AG10803 (cell line): ENCODE measurements around the gene ATP6AP1.
A peak's percentile ranks its signal among the peaks of the same experiment; 100 is the strongest.

Source experiments
- DNase-seq: peaks from one replicate; pipeline ENCODE4 v3.0.0; 2010; ENCODE audit warnings: low read depth
- H3K4me3 ChIP-seq: 2 replicates; pipeline ENCODE4 v1.5.1; 2011; ENCODE audit warnings: mild to moderate bottlenecking, low read length, control low read depth
- CTCF ChIP-seq: conservative IDR thresholded peaks from 2 replicates; pipeline ENCODE4 v1.5.1; 2011; ENCODE audit warnings: mild to moderate bottlenecking, low read length, control low read depth, inconsistent platforms

Gene ATP6AP1

DNA sequence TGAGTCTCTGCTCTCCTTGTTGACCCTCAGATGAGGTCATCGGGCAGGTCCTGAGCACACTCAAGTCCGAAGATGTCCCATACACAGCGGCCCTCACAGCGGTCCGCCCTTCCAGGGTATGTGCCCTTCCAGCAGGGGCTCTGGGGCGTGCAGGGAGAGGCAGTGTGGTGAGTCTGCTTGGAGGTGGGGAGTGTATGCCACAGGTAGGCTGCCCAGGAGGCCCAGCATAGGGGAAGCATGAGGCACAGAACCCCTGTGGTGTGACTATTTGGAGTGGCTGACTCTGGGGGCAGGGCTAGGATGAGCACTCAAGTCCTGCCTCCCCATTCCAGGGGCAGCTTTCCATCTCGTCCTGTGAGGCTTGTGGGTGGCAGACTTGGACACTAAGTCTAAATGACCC lies 5.1 kb downstream of the ATP6AP1 start:
- DNase-seq: no peak
- no peak for TF ChIP-seq CTCF
- H3K4me3 ChIP-seq: no peak overlapping the region

- no peak for DNase-seq
- no peak for TF ChIP-seq CTCF
- H3K4me3 ChIP-seq: no peak overlapping the region
Observed at GRCh38 chrX:154434394-154435168, 6.1 kb downstream of the ATP6AP1 start.

- H3K4me3 ChIP-seq: no peak overlapping the region
- no peak for TF ChIP-seq CTCF
- no peak for DNase-seq
Observed at GRCh38 chrX:154435171-154435733, 6.8 kb downstream of the ATP6AP1 start.

DNA sequence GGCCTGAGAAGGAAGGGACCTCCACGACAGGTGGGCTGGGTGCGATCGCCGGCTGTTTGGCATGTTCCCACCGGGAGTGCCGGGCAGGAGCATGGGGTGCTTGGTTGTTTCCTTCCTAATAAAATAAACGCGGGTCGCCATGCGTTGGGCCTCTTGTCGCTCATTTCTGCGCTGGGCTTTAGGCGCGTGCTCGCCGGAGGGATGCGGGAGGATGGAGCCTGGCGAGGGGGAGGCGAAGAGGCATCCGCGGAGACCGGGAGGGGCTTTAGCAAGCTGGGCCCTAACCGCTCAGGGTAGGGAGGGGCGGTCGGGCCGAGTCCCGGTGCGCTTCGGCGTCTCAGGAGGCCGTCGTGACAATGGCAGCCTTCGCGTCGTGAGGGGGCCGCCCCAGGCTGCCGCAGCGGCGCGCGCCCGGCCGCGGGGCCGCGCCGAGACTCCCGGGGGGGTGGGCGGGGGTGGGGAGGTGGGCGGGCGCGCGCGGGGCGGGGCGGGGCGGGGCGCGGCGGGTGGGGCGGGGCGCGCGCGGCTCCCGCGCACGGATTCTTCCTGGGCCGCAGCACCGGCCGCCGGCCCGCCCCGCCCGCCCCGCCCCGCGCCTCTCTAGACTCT lies 8.0 kb downstream of the ATP6AP1 start:
- no peak for TF ChIP-seq CTCF
- DNase-seq: peak; percentile 35
- H3K4me3 ChIP-seq: peak overlapping the region; percentile 42

GRCh38 chrX:154436983-154437752 lies 8.7 kb downstream of the ATP6AP1 start, which contains the start of gene GDI1:
Gene GDI1 (plus strand): TSS chrX:154437154. CDS start chrX:154437255, 101 bp downstream.
- DNase-seq: peak; percentile 62
- H3K4me3 ChIP-seq: peak within 1 kb of the TSS; percentile 71
- no peak for TF ChIP-seq CTCF

- DNase-seq: no peak
- H3K4me3 ChIP-seq: peak overlapping the region; percentile 71
- no peak for TF ChIP-seq CTCF
Observed at GRCh38 chrX:154437971-154438893, 9.8 kb downstream of the ATP6AP1 start.
